Adipose tissue (tissue), 3 donors: Measurements from ENCODE around the gene SLFN14. TPM values are rescaled to one million over a fixed set of nuclear protein-coding genes. Genes with fewer than 3 reads are reported as not detected.
"Not testable (repeated sequence)": the region's sequence is repeated elsewhere in the genome, so short reads cannot be mapped to it uniquely, and the experiment has no call there.

ENCODE experiments used
- H3K27ac ChIP-seq: one replicate; pipeline ENCODE4 v1.5.1; 2013; ENCODE audit warnings: low read depth, low read length
- WGBS, 3 donors: extraction: QIAGEN DNeasy Blood & Tissue Kit; methylation state at CpG; one replicate each; pipeline ENCODE4 v1.1.7; 2013; 5-methylcytosine and 5-hydroxymethylcytosine counted together
- polyA plus RNA-seq, 3 donors: library from polyadenylated mRNA; stranded (reverse); fragments of 200-250 nt; gene quantifications; one replicate each; pipeline ENCODE4 v1.2.3, GENCODE V29; 2013
- donor health status: healthy with polysubstance abuse.
- donor health status: Bipolar disorder and iron deficiency.
- donor health status: healthy.

Gene SLFN14
- polyA plus RNA-seq, 3 donors, result 0.11 TPM; not detected in 2

DNA sequence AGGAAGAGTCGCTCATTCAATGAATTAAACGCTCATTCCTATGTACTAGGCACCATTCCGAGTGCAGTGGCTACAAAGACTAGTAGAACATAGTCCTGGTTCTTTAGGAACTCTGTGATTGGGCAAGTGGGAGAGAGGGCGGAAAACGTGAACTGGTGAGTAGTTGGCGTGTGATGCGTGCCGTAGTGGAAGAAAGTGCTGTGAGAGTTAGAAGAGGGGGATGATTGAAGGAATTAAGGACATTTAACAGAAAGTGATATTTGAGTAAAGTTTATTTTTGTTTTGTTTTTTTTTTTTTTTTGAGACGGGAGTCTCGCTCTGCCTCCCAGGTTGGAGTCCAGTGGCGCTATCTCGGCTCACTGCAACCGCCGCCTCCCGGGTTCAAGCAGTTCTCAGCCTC is 7.9 kb upstream of the SLFN14 start:
- no peak overlapping the region for H3K27ac ChIP-seq
- 7 to 30% (median 27%) methylated on average over 15 of the region's 15 CpGs for WGBS, 3 donors

DNA sequence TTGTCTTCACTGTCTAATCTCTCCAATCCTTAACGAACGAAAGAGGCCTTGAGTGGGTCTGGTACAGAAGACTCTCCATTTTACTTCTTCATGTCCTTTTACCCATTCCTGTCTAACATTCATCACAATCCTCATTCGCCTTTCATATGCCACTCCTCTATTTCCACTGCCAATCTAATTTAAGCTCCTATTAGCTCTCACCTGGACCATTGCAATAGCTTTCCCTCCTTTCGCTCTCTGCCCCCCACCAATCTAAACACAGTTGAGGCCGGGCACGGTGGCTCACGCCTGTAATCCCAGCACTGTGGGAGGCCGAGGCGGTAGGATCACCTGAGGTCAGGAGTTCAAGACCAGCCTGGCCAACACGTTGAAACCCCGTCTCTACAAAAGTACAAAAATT is 6.3 kb upstream of the SLFN14 start:
- no peak overlapping the region for H3K27ac ChIP-seq
- 58 to 78% (median 76%) methylated on average over 11 of the region's 11 CpGs for WGBS, 3 donors

DNA sequence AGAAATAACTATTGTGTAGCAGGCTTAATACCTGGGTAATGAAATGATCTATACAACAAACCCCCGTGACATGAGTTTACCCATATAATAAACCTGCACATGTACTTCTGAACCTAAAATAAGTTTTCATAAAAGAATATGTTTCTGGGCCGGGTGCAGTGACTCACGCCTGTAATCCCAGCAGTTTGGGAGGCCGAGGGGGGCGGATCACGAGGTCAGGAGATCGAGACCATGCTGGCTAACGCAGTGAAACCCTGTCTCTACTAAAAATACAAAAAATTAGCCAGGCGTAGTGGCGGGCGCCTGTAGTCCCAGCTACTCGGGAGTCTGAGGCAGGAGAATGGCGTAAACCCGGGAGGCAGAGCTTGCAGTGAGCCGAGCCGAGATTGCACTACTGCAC is 2.6 kb upstream of the SLFN14 start:
- WGBS, 3 donors, result 77 to 90% (median 84%) methylated on average over 13 to 16 of the region's 16 CpGs

DNA sequence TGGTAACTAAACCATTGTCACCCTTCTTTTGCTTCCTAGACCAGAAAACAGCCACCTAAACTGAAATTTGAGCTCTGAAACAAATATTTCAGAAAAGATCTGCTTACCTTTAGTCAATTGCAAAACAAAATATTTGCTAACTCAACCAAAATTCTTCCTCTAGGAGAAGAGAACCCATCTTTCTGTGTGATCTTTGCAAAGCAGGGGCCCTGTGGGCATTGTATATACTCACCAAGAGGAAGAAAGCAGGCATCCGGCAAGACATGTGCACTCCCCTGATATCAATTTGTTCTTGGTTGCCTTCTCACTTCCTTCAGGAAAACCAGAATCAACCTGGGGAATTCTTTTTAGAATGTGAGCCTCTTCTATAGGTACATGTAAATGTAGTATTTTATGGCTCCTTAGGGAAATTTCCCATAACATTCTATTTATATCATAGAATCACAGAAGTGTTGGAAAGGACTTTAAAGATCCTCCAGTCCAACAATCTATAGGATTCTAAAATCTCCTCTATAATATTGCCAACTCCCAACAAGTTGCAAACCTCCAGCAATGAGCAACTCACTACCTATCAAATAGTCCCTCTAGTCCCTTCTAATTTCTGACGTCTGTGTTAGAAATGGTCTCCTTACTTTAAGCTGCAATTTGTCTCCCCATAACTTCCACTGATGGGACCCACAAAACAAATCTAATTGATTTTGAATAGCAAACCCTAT is 966 bp downstream of the SLFN14 start:
- H3K27ac ChIP-seq, result no peak overlapping the region
- WGBS, 3 donors, result 43 to 61% (median 47%) methylated on average over 2 of the region's 2 CpGs

More for the DNA sequence above, 2.6 kb upstream of the SLFN14 start:
- not testable (repeated sequence) for H3K27ac ChIP-seq

DNA sequence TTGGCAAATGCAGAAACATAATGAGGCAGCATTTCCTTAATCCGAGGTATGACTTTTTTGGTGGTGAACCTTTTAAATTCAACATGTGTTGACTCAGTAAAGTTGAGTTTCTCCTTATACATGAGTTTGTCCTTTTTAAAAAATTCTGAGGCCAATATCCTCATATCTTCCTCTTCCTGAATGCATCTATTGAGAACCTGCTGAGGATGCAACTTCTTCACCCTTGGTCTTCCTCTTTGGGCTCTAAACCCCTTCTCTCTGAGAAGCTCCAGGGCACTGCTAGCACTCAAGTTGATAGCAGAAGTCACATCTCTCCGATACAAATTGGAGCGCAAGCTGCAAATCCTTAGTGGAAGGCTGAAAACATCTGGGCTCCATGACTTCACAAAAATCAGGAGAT is 3.3 kb downstream of the SLFN14 start:
- H3K27ac ChIP-seq, result no peak overlapping the region
- whole genome bisulfite sequencing, 3 donors, result 74 to 79% (median 76%) methylated on average over 3 of the region's 3 CpGs

DNA sequence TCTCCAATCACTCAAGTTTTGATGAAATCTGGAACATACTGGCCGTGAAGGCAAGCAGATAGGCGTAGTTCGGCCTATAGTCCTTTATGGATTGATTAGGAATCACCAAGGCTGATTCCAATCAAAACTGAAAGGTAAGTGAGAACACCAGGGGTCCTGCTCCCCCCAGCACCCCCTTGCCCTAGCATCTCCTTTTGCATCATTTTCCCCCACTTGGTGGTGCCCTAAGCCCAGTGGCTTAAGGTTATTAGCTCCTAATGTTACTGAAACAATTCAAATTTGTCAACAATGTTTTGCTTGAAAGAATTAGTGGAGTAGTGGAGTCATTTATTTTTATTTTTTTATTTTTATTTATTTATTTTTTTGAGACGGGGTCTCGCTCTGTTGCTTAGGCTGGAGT is 4.9 kb downstream of the SLFN14 start:
- H3K27ac ChIP-seq, result no peak overlapping the region
- 86 to 88% (median 87%) methylated on average over 5 of the region's 5 CpGs for WGBS, 3 donors

DNA sequence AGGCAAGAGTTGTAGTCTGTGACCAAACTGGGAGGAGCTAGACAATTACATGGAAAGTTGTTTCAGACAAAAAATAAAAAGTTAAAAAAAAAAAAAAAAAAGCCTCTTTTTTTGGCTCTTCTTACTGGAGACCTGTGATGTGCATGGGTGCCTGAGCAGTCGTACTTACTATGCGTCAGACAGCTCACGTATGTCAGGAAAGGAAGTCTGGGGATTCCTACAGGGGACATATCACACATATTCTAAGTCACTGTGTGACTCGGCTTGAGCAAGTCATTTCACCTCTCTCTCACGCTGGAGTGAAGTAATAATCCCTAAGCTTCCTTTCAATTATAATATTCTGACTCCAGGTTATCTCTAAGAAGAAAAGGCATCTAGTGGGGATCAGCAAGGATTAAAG is 6.0 kb downstream of the SLFN14 start:
- WGBS, 3 donors, result 60 to 72% (median 67%) methylated on average over 5 of the region's 5 CpGs
- no peak overlapping the region for H3K27ac ChIP-seq

DNA sequence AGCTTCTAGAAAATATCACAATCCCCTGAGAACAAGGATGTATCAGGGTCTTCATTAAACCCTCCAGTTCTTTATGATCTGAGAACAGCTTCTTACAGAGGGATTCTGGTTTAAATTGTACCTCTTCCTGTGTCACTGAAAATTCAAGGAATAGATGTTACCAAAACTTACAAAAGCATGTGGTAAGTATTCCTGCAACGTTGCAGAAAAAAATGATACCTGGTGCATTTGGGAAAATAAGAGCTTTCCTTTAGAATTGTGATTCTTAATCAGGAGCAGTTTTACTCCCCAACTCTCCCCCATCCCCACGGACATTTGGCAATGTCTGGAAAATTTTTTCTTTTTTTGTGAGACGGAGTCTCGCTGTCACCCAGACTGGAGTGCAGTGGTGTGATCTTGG is 7.3 kb downstream of the SLFN14 start:
- no peak overlapping the region for H3K27ac ChIP-seq
- WGBS, 3 donors, result 73 to 89% (median 81%) methylated on average over 4 of the region's 4 CpGs

DNA sequence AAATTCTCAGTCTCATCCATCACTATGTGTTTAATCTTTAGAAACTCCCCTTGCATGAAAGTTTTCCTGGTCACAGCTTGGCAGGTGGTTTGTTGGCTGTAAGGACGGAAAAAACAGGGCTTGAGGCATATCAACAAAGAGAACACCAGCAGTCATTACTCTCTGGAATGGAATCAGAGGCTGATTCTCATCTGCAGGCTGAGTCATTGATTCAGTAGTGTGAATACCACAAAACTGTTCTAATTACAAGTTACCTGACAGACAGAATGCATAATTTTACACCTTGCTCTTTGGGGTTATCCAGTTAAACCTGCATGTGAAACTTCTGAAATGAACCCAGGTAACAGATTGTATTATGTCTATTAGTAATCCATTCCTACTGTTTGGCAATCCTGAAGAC is 11.6 kb downstream of the SLFN14 start:
- WGBS, 3 donors, result 39 to 89% (median 82%) methylated on average over 1 of the region's 1 CpG
- H3K27ac ChIP-seq, result no peak overlapping the region

DNA sequence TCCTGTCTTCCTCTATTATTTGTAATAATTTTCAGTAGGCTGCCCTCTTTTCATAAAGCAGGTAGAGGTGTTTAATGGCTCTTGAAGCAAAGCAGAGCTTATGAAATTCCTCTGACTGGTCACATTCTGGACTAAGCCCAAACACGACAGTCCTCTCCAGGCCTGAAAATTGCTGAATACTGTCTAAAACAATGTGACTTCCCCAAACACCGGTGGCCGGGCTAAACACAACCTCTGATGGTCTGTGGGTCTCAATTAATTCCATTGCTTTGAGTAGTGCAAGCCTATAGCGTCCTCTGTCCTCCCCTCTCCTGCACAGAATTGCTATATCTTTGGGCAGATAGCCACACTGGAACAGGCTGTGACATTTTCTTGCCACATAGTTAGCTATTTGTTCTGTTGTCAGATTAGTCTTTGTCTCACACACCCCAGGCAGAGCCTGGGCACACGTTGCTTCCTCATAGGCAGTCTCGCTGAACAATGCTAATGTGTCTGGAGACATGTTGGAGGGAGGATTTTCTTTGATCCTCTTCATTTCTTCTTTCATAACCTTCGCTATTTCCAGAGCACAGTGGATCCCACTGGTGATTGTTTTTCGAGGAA is 12.3 kb downstream of the SLFN14 start:
- no peak overlapping the region for H3K27ac ChIP-seq

DNA sequence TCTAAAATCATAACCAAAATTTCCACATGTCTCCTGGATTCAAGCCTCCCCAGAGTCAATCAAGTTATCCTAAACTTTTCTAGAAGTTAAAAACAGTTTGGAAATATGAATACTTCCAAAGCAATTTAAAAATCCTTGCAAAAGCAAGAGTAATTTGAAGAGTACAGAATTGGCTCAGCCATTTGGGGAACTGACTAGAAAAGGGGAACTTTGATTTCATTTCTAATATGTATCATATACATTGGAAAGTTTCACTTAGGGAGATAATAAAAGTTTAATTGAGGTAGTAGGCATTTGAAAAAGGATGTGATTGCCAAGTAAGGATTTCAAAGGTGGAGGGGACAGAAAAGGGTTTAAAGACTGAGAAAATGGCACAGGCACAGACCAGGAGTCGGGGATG is 14.1 kb downstream of the SLFN14 start:
- 67 to 91% (median 80%) methylated on average over 1 of the region's 1 CpG for WGBS, 3 donors
- no peak overlapping the region for H3K27ac ChIP-seq

More for the DNA sequence above, 12.3 kb downstream of the SLFN14 start:
- WGBS, 3 donors, result 55 to 73% (median 67%) methylated on average over 8 of the region's 8 CpGs

DNA sequence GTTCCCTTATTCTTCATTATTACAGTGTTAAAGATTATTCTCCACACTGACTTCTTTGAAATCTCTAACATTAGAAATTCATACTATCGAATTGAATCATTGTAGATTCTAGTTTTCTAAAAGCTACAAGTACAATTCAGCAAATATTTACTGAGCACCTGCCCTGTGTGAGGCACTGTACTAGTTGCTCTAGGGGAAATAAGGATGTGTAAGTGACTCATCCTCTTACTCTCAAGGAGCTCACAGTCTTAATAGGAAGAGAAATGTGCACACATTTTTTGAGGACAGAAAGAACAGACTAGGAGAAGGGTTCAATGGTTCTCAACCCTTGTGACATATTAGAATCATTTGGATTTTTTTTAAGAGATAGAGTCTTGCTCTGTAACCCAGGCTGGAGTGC is 15.5 kb downstream of the SLFN14 start:
- no peak overlapping the region for H3K27ac ChIP-seq
- WGBS, 3 donors, result 78 to 87% (median 79%) methylated on average over 1 of the region's 1 CpG

DNA sequence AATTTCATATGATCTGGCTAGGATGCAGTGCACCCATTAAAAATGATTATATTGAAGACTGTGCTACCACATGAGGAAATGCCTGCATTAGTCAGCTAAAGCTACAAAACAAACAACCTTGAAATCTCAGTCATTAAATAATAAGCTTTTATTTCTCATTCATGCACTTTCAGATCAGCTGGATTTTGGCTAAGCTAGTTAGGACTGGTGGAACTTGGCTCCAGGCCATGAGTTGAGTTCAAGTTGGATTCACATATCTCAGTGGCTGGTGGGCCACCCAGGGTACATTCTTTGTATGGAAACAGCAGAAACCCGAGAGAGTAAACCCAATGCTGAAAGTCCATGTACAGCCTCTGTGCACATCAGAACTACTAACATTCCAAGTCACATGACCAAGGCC is 16.8 kb downstream of the SLFN14 start:
- H3K27ac ChIP-seq, result no peak overlapping the region
- 50 to 73% (median 64%) methylated on average over 1 of the region's 1 CpG for WGBS, 3 donors

DNA sequence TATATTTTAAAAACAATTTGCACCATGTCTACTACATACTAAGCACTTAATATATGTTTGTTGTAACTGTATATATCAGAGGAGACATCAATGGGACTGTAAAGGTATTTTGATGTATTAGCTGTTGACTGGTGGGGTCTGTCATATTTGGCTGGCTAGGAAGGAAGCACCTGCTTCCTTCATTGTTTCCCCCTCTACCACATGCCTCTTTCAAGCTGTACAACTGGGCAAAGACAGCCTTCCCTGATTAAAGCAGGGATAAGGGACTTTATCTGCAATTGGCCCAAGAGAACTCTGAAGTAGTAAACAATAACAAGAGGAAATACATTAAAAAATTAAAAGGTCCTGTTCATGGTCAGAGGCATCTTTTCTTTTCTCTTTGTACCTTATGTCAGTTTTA is 17.6 kb downstream of the SLFN14 start:
- H3K27ac ChIP-seq, result no peak overlapping the region

DNA sequence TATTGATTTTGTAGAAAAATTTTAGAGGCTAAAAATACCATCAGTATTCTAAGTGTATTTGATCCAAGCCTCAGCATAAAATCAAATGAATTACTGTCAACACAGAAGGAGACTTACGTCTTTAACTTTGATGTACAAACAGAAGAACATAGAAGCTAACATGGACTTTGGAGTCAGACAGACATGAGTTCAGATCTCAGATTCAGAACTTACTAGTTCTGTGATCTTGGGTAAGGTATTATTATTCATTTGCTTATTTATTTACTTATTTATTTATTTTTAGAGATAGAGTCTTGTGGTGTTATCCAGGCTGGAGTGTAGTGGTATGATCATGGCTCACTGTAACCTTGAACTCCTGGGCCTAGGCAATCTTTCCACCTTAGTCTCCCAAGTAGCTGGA is 19.2 kb downstream of the SLFN14 start:
- H3K27ac ChIP-seq, result no peak overlapping the region
- 14 to 45% (median 29%) methylated on average over 1 of the region's 1 CpG for WGBS, 3 donors

DNA sequence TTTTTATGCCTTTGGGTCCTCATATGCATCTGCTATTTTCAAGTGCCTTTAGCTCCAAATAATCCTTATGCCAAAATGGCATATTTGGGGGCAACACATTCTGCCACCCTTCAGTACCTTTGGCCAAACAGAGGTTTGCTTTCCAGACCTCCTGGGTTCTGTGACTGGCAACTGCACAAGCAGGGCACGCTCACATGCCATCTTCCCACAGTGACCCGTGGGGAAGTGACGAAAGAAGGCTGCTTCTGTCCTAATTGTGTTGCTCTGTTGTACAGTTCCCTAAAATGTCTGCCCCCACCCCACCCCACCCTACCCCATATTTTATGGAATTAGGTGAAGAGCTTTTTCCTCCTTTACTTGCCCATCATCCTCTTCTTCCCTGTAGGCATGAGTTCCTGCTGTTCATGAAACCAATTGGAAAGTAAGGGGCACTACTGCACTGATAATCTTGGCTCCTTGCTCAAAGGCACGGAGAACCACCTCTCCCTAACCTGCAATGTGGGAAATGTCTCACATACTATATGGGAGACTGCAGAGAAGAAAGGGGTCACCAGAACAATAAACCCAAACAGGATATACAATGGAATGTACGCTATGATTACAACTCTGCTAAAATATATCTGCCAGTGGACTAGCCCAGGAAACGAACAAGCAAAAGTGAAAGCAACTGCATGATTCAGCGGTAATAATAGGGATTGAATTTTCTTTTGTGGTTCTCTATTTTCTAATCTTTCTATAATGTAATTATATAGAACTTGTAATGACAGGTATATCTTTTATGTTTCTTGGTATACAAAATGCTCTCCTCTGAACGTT is 19.8 kb downstream of the SLFN14 start:
- H3K27ac ChIP-seq, result no peak overlapping the region
- 10 to 49% (median 12%) methylated on average over 8 of the region's 8 CpGs for WGBS, 3 donors

DNA sequence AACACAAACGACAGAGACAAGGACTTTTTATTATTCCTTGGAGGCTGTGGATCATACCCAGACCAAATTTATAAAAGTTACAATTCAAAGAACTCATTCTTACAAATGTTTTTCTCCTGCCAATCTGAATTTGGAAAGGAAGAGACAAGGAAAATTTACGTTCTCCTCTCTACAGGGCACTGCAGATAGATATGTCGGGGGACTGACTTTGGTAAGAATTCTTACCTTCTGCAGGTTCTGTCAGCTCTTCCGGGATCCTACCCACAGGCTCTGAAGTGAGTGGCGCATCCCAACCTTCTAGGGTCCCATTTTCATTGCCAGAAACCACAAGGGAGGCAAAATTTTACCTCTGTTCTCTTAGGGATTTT is 21.0 kb downstream of the SLFN14 start:
- WGBS, 3 donors, result 34 to 45% (median 34%) methylated on average over 5 of the region's 5 CpGs
- H3K27ac ChIP-seq, result no peak overlapping the region

DNA sequence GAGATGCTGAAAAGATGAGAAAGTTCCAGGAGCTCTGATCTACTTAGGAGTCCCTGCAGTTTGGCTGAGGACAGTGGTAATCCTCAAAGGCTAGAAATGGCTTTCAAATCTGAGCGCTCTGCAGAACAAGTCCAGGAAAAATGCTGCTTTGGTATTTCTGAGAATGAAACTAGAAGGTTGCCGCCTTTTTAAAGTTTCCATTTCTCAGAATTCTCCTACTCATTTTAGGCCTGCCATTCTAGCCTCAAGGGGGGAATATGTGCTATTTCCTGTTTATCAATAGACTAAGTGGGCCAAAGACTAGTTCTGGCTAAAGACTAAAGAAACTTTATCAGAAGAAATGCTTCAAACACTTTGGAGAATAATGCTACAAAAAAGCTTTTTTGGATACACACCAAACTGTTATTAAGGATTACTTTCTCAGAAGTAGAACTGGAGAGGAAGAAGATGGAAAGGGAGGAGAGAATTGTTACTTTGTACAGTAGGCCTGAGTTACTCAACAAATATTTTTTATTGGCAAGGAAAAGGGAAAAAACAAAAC is 22.9 kb downstream of the SLFN14 start, which contains the start of gene SLFN12L:
Gene SLFN12L, minus strand, starts transcription at position 78 of the 541 bp plus-strand sequence. CDS start 15,314 bp downstream, outside the sequence.
- 23 to 53% (median 37%) methylated on average over 2 of the region's 2 CpGs for WGBS, 3 donors
- H3K27ac ChIP-seq, result no peak within 1 kb of the TSS

DNA sequence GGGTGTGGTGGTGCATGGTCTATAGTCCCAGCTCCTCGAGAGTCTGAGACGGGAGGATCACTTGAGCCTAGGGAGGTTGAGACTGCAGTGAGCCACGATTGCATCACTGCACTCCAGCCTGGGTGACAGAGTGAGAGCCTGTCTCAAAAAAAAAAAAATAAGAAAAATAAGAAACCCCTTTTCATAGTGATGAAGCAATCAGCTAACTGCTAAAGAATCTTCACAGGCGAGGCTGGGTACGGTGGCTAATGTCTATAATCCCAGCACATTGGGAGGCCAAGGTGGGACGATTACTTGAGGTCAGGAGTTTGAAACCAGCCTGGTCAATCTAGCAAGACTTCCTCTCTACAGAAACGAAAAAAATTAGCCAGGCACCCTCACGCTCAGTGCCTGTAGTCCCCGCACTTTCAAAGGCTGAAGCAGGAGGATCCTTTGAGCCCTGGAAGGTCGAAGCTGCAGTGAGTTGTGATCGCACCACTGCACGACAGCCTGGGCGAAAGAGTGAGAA is 23.9 kb downstream of the SLFN14 start:
- no peak overlapping the region for H3K27ac ChIP-seq
- WGBS, 3 donors, result 47 to 64% (median 53%) methylated on average over 13 of the region's 13 CpGs
